Loucy (cell line): ENCODE measurements around the gene CCDC127.

Experiments
- CTCF ChIP-seq: fragments of 200-600 bp; sonication (generic); conservative IDR thresholded peaks from 2 replicates; pipeline ENCODE4 v1.5.1; 2014; ENCODE audit warnings: mild to moderate bottlenecking, antibody characterized with exemption, low read length
- EZH2phosphoT487 ChIP-seq: fragments of 200-600 bp; IDR thresholded peaks from 2 replicates; pipeline ENCODE4 v1.6.1; 2018; ENCODE audit warnings: antibody characterized with exemption, mild to moderate bottlenecking, moderate library complexity, borderline replicate concordance

GRCh38 chr5:163338-163620 is 54.7 kb downstream of the CCDC127 start:
- no peak for TF ChIP-seq EZH2phosphoT487
- no peak for TF ChIP-seq CTCF
